GM21447 (cell line): ENCODE data around the gene CNIH2.

Experiments
- ATAC-seq: cut with Tn5 transposase; IDR thresholded peaks from one replicate; pipeline ENCODE4 v1.9.1; 2021; ENCODE audit not compliant: unreplicated experiment

The CNIH2 gene

GRCh38 chr11:66328031-66328301, 50.0 kb downstream of the CNIH2 start:
- no peak for ATAC-seq

DNA sequence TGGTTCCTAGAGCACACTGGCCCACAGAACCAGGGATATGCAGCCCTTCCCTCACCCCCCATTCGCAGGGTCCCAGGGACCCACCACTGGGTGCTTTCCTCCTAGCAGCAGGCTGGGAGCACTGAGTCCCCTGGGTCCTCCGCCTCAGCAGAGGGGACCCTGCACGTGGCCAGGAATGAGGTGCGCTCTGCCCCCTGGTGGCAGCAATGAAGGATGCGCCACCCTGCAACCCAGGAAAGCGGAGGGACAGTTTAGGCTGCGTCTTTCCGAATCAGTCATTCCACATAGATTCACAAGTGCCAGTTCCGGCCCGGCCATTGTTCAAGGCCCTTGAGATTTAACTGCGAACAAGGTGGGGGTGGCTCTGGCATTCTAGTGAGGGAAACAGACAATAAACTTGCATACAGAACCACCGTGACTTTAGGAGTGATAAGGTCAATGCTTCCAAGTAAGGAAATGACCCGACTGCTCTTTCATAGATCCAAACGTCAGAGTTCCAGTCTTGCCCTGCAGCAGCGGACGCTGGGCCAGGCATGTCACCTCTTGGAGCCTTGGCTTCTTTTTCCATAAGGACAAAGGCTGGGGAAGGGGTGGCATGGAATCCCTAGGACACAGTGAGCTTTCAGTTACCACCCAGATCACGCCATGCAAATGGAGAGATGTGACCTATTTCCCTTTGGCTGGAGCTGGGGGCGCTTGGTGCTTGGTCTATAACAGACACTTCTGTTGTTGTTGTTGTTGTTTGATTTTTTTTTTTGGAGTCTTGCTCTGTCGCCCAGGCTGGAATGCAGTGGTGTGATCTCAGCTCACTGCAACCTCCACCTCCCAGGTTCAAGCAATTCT, 50.5 kb downstream of the CNIH2 start:
- ATAC-seq, result peak; percentile 74

DNA sequence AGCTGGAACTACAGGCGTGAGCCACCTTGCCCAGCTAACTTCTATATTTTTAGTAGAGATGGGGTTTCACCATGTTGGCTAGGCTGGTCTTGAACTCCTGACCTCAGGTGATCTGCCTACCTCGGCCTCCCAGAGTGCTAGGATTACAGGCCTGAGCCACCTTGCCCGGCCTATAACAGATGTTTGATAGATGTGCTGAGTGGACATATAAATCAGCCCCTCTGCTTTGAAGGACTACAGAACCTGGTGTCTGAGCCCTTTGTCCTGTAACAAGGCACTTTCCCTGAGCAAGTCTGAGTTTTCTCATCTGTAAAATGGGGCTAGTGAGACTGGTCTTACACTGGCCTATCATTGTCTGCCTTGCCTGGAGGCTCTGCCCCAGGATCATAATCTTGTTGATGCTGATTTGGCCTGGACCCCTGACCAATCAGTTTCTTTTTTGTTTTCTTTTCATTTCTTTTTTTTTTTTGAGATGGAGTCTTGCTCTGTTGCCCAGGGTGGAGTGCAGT, 51.2 kb downstream of the CNIH2 start:
- ATAC-seq, result no peak

- ATAC-seq, result no peak
These were observed 53.0 kb downstream of the CNIH2 start for GRCh38 chr11:66330931-66331330.

- ATAC-seq, result no peak
These were observed 53.8 kb downstream of the CNIH2 start for GRCh38 chr11:66331542-66332370.

DNA sequence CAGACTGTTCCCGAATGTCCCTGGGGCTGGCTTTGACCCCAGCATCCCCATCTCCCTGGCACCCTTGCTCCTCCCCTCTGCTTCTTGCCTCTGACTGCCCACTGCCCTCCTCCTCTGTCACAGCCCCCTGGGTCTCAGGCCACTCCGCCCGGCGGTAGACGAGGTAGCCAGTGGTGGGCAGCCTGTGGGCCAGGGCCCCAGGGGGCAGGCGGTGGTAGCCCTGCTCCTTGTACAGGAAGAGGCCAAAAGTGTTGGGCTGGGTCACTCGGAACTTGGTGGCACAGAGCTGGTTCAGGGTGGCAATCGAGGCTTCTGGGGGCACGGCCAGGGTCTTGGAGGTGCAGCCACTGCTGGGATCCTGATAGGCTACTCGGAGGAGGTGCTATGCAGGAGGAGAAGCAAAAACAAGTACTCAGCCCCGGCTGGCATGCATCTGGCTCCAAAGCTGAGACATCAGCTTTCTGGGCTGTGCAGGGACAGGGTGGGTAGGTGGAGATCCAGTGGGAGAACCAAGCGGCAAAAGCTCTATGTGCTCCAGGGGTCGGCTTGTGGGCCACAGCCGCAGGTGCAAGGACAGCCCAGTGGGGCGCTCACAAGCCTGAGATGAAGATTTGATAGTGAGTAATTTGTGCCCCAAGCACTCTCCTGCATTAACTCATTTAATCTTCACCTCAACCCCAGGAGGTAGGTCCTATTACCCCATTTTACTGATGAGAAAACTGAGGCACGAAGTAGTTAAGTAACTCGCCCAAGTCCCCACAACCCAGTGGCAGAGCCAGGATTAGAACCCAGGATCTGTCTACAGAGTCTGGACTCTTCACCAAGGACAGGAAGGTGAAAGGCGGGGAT, 54.6 kb downstream of the CNIH2 start:
- ATAC-seq, result no peak

- ATAC-seq, result no peak
These were observed 55.4 kb downstream of the CNIH2 start for GRCh38 chr11:66333220-66333877.
